RWPE2 (cell line): Measurements from ENCODE around the gene OGFRL1.

Experiments
- ATAC-seq: fragments of 200-7000 bp; cut with Tn5 transposase; 3 replicates; pipeline ENCODE4 v1.9.1; 2021; ENCODE audit warnings: low read depth
- DNase-seq: peaks from one replicate; pipeline ENCODE4 v3.0.0-alpha.2; 2020; ENCODE audit warnings: low spot score
- H3K27ac ChIP-seq: fragments of 450-650 bp; 2 replicates; pipeline ENCODE4 v1.5.1; 2017; ENCODE audit warnings: mild to moderate bottlenecking; ENCODE audit not compliant: poor library complexity, severe bottlenecking
- H3K27me3 ChIP-seq: fragments of 250-450 bp; sonication (Bioruptor Pico); 2 replicates; pipeline ENCODE4 v1.5.1; 2021; ENCODE audit warnings: mild to moderate bottlenecking, moderate library complexity; ENCODE audit not compliant: insufficient read depth, poor library complexity, severe bottlenecking
- H3K36me3 ChIP-seq: fragments of 250-450 bp; sonication (Bioruptor Pico); 2 replicates; pipeline ENCODE4 v1.5.1; 2020; ENCODE audit warnings: low read depth, mild to moderate bottlenecking, moderate library complexity
- H3K4me1 ChIP-seq: fragments of 250-450 bp; sonication (Bioruptor Pico); 2 replicates; pipeline ENCODE4 v1.5.1; 2021; ENCODE audit warnings: mild to moderate bottlenecking, moderate library complexity; ENCODE audit not compliant: insufficient read depth, poor library complexity, severe bottlenecking
- H3K4me3 ChIP-seq: fragments of 250-450 bp; sonication (Bioruptor Pico); 2 replicates; pipeline ENCODE4 v1.5.1; 2021; ENCODE audit warnings: mild to moderate bottlenecking, moderate library complexity; ENCODE audit not compliant: severe bottlenecking
- H3K9me3 ChIP-seq: fragments of 250-450 bp; sonication (Bioruptor Pico); 2 replicates; pipeline ENCODE4 v1.5.1; 2021; ENCODE audit warnings: mild to moderate bottlenecking, moderate library complexity; ENCODE audit not compliant: severe bottlenecking
- CTCF ChIP-seq: fragments of 450-650 bp; IDR thresholded peaks from one replicate; pipeline ENCODE4 v1.5.1; 2017; ENCODE audit warnings: mild to moderate bottlenecking, moderate library complexity; ENCODE audit not compliant: poor library complexity, severe bottlenecking

OGFRL1 gene

DNA sequence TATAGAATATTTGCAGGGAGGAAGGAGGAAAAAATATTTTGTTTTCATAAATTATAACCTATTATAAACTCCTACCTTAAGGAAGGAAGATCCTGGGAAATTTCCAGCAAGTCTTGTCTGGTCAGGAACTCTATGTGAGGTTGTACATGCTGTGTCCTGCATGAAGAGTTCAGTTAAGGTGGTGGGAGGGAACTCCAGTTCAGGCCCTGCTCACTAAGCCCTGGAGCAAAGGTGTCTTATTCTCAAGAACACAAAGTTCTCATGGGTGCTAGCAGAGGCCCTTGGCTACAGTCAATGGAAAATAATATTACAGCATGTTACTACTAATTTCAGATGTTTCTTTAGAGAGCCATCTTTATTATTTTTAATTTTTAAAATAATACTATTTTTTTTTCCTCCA is 3.8 kb upstream of the OGFRL1 start:
- peaks cover 23% of the 10 kb centered on the region for H3K4me1 ChIP-seq
- H3K4me3 ChIP-seq, result no peak overlapping the region
- H3K36me3 ChIP-seq, result no peaks in the 10 kb centered on the region
- DNase-seq, result no peak
- H3K27ac ChIP-seq, result peak overlapping the region; percentile 45
- no peaks in the 10 kb centered on the region for H3K27me3 ChIP-seq
- no peaks in the 10 kb centered on the region for H3K9me3 ChIP-seq
- peak; percentile 40 for ATAC-seq
- TF ChIP-seq CTCF, result no peak

GRCh38 chr6:71287038-71287437 is 1.6 kb upstream of the OGFRL1 start:
- Histone ChIP-seq H3K4me1 (peaks cover 44% of the 10 kb centered on the region), H3K9me3 (no peaks in the 10 kb centered on the region), H3K36me3 (no peaks in the 10 kb centered on the region), H3K27me3 (no peaks in the 10 kb centered on the region), H3K4me3 (no peak overlapping the region), H3K27ac (no peak overlapping the region)
- ATAC-seq (no peak), DNase-seq (no peak)
- no peak for TF ChIP-seq CTCF

DNA sequence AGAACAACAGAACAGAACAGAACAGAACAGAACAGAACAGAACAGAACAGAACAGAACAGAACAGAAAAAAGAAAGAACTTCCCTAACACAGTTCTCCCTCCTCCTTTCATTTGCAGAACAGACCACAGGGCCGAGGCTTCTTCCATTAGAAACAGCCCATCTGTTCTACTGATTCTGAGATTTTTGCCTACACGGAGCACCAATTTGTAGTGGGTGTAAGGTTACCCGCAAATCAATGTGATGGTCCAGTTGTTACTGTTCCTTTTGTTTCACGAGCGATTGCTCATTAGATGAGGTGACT is 734 bp upstream of the OGFRL1 start:
- Histone ChIP-seq H3K4me1 (peaks cover 46% of the 10 kb centered on the region), H3K27me3 (no peaks in the 10 kb centered on the region), H3K36me3 (peaks cover 5% of the 10 kb centered on the region), H3K9me3 (no peaks in the 10 kb centered on the region), H3K27ac (peak overlapping the region; percentile 56), H3K4me3 (peak overlapping the region; percentile 99)
- no peak for TF ChIP-seq CTCF
- ATAC-seq, result no peak; the same call in 2 of the 3 replicates
- DNase-seq, result no peak

DNA sequence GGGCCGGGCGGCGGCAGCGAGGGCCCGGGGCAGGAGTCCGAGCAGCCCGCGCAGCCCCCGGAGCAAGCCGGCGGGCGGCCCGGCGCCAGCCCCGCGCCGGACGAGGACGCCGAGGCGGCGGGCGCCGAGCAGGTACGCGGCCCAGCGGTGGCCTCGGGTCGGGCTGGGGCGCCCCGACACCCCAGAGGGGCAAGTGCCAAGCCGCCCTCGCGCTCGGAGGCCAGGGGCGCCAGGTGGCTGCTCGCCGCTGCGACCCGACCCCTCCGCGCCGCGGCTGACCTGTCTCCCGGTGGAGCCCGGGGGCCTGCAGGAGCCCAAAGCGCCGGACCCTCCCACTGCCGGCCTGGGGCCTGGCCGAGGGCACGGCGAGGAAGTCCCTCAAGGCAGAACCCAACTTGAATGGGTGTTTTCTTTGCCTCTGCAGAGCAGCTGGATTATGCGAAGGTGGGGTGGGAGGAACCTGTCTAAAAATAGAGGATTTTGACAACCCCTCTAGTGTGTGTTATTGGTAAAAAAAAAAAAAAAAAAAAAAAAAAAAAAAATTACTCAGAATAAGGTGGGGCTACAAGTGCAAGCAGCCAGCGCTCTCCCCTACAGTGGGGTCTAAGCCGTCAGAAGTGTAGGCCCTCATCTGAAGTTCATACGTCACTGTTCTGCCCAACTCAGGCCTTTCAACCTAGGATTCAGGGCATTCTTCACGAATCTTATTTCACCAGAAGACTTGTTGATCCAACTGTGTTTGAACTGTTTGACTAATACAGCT is 609 bp downstream of the OGFRL1 start:
- Histone ChIP-seq H3K4me3 (peak overlapping the region; percentile 99), H3K9me3 (no peaks in the 10 kb centered on the region), H3K27me3 (no peaks in the 10 kb centered on the region), H3K27ac (peak overlapping the region; percentile 56), H3K4me1 (peaks cover 46% of the 10 kb centered on the region), H3K36me3 (peaks cover 18% of the 10 kb centered on the region)
- no peak for TF ChIP-seq CTCF
- no peak for DNase-seq
- peak; percentile 4; the same call in 1 of the 3 replicates for ATAC-seq

DNA sequence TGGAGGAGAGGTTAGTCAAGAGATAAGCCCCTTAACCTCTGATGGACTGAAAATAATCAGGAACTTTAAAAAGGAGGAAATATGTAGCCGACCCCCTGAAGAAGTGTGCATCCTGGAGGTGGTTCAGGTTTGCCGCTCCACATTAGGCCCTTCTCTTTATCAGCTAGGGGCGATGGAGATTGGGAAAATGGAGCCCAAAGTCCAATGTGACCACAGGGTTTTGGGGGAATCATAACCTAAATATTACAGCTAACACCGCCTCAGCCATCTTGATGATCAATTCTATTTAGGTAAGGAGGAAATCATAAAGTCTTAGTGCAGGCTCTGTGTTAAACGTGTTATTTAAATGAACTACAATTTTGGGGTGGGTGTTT is 1.2 kb downstream of the OGFRL1 start:
- no peak for DNase-seq
- peak overlapping the region; percentile 56 for H3K27ac ChIP-seq
- TF ChIP-seq CTCF, result no peak
- H3K9me3 ChIP-seq, result no peaks in the 10 kb centered on the region
- no peak for ATAC-seq
- no peaks in the 10 kb centered on the region for H3K27me3 ChIP-seq
- H3K4me1 ChIP-seq, result peaks cover 40% of the 10 kb centered on the region
- H3K4me3 ChIP-seq, result peak overlapping the region; percentile 99
- H3K36me3 ChIP-seq, result peaks cover 24% of the 10 kb centered on the region
